ENCODE data around the gene ADD3. TPM values are rescaled to one million over a fixed set of nuclear protein-coding genes. Genes with fewer than 3 reads are reported as not detected.

The ADD3 gene
- total RNA-seq, 2 donors from 2014 or later, result 91.1 to 659 TPM

GRCh38 chr10:110083884-110084283 lies 76.1 kb downstream of the ADD3 start:
- no peak for ATAC-seq (ENCODE audit: insufficient number of reproducible peaks, low FRiP score, low read depth)
- TF ChIP-seq CTCF (IDR thresholded peaks at IDR 0.05), result no peak
- Histone ChIP-seq H3K4me3 (no peak overlapping the region), H3K36me3 (no peaks in the 10 kb centered on the region), H3K27me3 (replicated peaks; ENCODE audit: insufficient read depth) (no peaks in the 10 kb centered on the region), H3K27ac (no peak overlapping the region), H3K4me1 (ENCODE audit: control insufficient read depth in 1 of 2, low read depth in 2 of 2) (peaks cover 3 to 44% of the 10 kb centered on the region in 2 donors), H3K9me3 (no peaks in the 10 kb centered on the region)
- no peak for DNase-seq (ENCODE audit: low spot score)

- DNase-seq (ENCODE audit: low spot score) (no peak), ATAC-seq (ENCODE audit: insufficient number of reproducible peaks, low FRiP score, low read depth) (no peak)
- no peaks in the 10 kb centered on the region for H3K9me3 ChIP-seq
- peaks cover 4 to 37% of the 10 kb centered on the region in 2 donors for H3K4me1 ChIP-seq (ENCODE audit: control insufficient read depth in 1 of 2, low read depth in 2 of 2)
- H3K4me3 ChIP-seq, result no peak overlapping the region
- H3K27ac ChIP-seq, result peak overlapping the region in 1 of 2 donors; percentile 18
- no peaks in the 10 kb centered on the region for H3K36me3 ChIP-seq
- no peak for TF ChIP-seq CTCF (IDR thresholded peaks at IDR 0.05)
- no peaks in the 10 kb centered on the region for H3K27me3 ChIP-seq (replicated peaks; ENCODE audit: insufficient read depth)
Observed at GRCh38 chr10:110087682-110088081, 79.9 kb downstream of the ADD3 start.

GRCh38 chr10:110088367-110089104 lies 80.8 kb downstream of the ADD3 start:
- DNase-seq (ENCODE audit: low spot score) (no peak), ATAC-seq (ENCODE audit: insufficient number of reproducible peaks, low FRiP score, low read depth) (no peak)
- Histone ChIP-seq H3K36me3 (no peaks in the 10 kb centered on the region), H3K27me3 (replicated peaks; ENCODE audit: insufficient read depth) (no peaks in the 10 kb centered on the region), H3K4me3 (no peak overlapping the region), H3K4me1 (ENCODE audit: control insufficient read depth in 1 of 2, low read depth in 2 of 2) (peaks cover 4 to 29% of the 10 kb centered on the region in 2 donors), H3K9me3 (no peaks in the 10 kb centered on the region), H3K27ac (peak overlapping the region in 1 of 2 donors; percentile 18)
- TF ChIP-seq CTCF (IDR thresholded peaks at IDR 0.05), result no peak

GRCh38 chr10:110091830-110092229 lies 84.0 kb downstream of the ADD3 start:
- no peaks in the 10 kb centered on the region for H3K36me3 ChIP-seq
- no peaks in the 10 kb centered on the region for H3K27me3 ChIP-seq (replicated peaks; ENCODE audit: insufficient read depth)
- DNase-seq (ENCODE audit: low spot score) (no peak), ATAC-seq (ENCODE audit: insufficient number of reproducible peaks, low FRiP score, low read depth) (no peak)
- no peak overlapping the region for H3K4me3 ChIP-seq
- TF ChIP-seq CTCF (IDR thresholded peaks at IDR 0.05), result no peak
- H3K4me1 ChIP-seq (ENCODE audit: control insufficient read depth in 1 of 2, low read depth in 2 of 2), result peaks cover 8 to 35% of the 10 kb centered on the region in 2 donors
- H3K9me3 ChIP-seq, result no peaks in the 10 kb centered on the region
- no peak overlapping the region for H3K27ac ChIP-seq

GRCh38 chr10:110093722-110094121 lies 85.9 kb downstream of the ADD3 start:
- H3K4me3 ChIP-seq, result no peak overlapping the region
- ATAC-seq (ENCODE audit: insufficient number of reproducible peaks, low FRiP score, low read depth) (no peak), DNase-seq (ENCODE audit: low spot score) (no peak)
- H3K9me3 ChIP-seq, result no peaks in the 10 kb centered on the region
- no peaks in the 10 kb centered on the region for H3K27me3 ChIP-seq (replicated peaks; ENCODE audit: insufficient read depth)
- TF ChIP-seq CTCF (IDR thresholded peaks at IDR 0.05), result no peak
- H3K36me3 ChIP-seq, result no peaks in the 10 kb centered on the region
- H3K4me1 ChIP-seq (ENCODE audit: control insufficient read depth in 1 of 2, low read depth in 2 of 2), result peaks cover 11 to 30% of the 10 kb centered on the region in 2 donors
- no peak overlapping the region for H3K27ac ChIP-seq
